Upper lobe of right lung (tissue), 1 donor: ENCODE measurements around the gene NEGR1. TPM values are rescaled to one million over a fixed set of nuclear protein-coding genes. Genes with fewer than 3 reads are reported as not detected.

Experiments
- ATAC-seq: fragments of 200-7000 bp; cut with Tn5 transposase; one replicate; pipeline ENCODE4 v1.9.1; 2020; ENCODE audit warnings: mild to moderate bottlenecking, moderate library complexity
- DNase-seq: peaks from one replicate; pipeline ENCODE4 v3.0.0-alpha.2; 2020
- H3K27ac ChIP-seq: fragments of 200-600 bp; one replicate; pipeline ENCODE4 v1.8.0; 2022
- H3K27me3 ChIP-seq: fragments of 200-600 bp; one replicate; pipeline ENCODE4 v1.8.0; 2022; ENCODE audit warnings: mild to moderate bottlenecking
- H3K36me3 ChIP-seq: fragments of 200-600 bp; one replicate; pipeline ENCODE4 v1.8.0; 2022
- H3K4me1 ChIP-seq: fragments of 200-600 bp; one replicate; pipeline ENCODE4 v1.8.0; 2022
- H3K4me3 ChIP-seq: fragments of 200-600 bp; one replicate; pipeline ENCODE4 v1.8.0; 2022; ENCODE audit warnings: mild to moderate bottlenecking
- H3K9me3 ChIP-seq: fragments of 200-600 bp; one replicate; pipeline ENCODE4 v1.8.0; 2022
- intact Hi-C: fragments of 100-400 bp; cut with DNase I; formaldehyde crosslinking; loops from one replicate; pipeline ENCODE4 v1.11.0; 2022
- total RNA-seq: library from RNA; stranded (reverse); fragmentation: NEBNext Ultra II Directional; extraction: Animal tissue kit (Norgen Biotek cat#: 25700); gene quantifications from one replicate; pipeline ENCODE4 v1.2.1, GENCODE V29; 2021
- TF ChIP-seq, protein P1 (sequence below): fragments of 200-600 bp; IDR thresholded peaks from one replicate; pipeline ENCODE4 v1.8.0; 2022; ENCODE audit warnings: antibody characterized with exemption
- donor health status: DM: no; HTN: yes; CAD: no; lungs with severe emphysema.

NEGR1 gene
- total RNA-seq, 1 donor from 2014 or later: 21.4 TPM

DNA sequence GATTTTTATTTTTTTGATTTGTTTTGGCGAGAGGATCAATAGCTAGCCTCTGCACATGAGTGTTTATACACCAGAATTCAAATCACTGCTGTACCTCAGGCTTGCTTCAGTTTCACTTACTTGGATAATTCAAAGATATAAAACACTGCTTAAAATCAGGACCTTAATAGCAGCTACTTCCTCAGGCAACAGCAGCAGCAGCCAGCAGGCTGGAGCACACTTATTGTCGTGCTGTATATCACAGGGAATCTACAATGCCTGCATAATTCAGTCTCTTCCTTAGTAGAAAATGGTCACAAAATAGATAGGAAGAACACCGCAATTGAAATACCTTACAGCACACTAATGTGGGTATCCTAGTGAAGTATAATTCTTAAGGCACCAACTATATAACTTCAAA, 497.3 kb downstream of the NEGR1 start:
- Histone ChIP-seq H3K27ac (no peak overlapping the region), H3K27me3 (no peaks in the 10 kb centered on the region), H3K9me3 (no peaks in the 10 kb centered on the region), H3K4me3 (no peak overlapping the region), H3K4me1 (no peaks in the 10 kb centered on the region), H3K36me3 (no peaks in the 10 kb centered on the region)
- no peak for ATAC-seq
- TF ChIP-seq, protein P1, sequence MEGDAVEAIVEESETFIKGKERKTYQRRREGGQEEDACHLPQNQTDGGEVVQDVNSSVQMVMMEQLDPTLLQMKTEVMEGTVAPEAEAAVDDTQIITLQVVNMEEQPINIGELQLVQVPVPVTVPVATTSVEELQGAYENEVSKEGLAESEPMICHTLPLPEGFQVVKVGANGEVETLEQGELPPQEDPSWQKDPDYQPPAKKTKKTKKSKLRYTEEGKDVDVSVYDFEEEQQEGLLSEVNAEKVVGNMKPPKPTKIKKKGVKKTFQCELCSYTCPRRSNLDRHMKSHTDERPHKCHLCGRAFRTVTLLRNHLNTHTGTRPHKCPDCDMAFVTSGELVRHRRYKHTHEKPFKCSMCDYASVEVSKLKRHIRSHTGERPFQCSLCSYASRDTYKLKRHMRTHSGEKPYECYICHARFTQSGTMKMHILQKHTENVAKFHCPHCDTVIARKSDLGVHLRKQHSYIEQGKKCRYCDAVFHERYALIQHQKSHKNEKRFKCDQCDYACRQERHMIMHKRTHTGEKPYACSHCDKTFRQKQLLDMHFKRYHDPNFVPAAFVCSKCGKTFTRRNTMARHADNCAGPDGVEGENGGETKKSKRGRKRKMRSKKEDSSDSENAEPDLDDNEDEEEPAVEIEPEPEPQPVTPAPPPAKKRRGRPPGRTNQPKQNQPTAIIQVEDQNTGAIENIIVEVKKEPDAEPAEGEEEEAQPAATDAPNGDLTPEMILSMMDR: no peak
- no peak for DNase-seq
- intact Hi-C loops: no loop called here

DNA sequence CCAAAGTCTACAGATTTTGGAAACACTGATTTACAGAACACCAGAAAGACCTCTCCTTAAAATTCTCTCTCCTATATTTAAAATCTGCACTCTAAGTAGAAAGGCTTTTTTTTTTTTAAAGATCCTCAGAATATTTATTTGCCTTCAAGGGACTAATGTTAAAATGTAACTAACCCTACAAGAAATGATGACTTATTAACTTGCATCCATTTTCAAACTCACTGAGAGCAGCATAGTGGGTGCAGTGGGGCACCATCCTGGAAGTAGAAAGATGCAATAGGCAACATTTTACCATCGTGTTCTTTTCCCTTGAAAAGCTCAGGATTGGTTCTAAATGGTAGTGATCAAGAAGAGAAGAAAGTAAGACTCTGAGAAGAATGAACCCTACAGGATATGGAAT, 498.1 kb downstream of the NEGR1 start:
- intact Hi-C loops: no loop called here
- Histone ChIP-seq H3K36me3 (no peaks in the 10 kb centered on the region), H3K27ac (no peak overlapping the region), H3K4me3 (no peak overlapping the region), H3K27me3 (no peaks in the 10 kb centered on the region), H3K4me1 (no peaks in the 10 kb centered on the region), H3K9me3 (no peaks in the 10 kb centered on the region)
- no peak for DNase-seq
- TF ChIP-seq, protein P1: no peak
- no peak for ATAC-seq

DNA sequence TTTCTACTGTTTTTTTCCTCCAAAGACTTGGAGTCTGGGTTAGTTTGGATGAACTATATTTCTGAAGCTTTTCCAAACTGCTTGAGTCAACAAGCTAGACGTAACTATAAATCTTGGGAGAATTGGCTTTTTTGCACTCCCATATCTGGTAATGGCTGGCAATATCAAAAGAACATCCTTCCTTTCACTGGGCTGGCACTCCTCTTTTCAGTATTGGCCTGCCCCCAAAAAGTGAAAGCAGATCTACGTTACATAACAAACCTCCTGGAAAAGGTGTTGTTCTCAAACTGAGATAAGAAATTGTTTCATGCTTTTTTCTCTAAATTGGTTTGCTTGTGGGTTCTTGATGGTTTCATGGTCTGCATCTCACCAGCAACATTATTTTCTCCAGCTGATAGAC, 499.3 kb downstream of the NEGR1 start:
- Histone ChIP-seq H3K36me3 (no peaks in the 10 kb centered on the region), H3K4me1 (no peaks in the 10 kb centered on the region), H3K27ac (no peak overlapping the region), H3K4me3 (no peak overlapping the region), H3K27me3 (no peaks in the 10 kb centered on the region), H3K9me3 (no peaks in the 10 kb centered on the region)
- intact Hi-C loops: no loop called here
- DNase-seq: no peak
- TF ChIP-seq, protein P1: no peak
- no peak for ATAC-seq

DNA sequence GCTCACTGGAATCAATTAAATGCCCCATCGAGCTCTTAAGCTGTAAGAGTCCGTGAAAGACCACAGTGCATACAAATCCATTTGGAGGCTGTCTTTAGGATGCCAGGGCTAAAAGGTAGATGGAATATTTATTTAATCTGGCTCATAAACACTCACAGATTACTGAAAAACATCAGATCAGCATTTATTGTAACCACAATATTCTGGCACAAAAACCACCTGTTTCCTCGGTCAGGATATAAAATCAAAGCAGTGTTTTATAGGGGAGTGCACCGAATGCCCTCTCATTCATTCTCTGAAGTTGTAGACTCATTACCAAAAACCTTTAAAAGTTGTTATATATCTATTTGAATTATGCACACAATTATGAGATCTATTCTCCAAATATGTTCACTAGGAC, 500.9 kb downstream of the NEGR1 start:
- Histone ChIP-seq H3K27ac (no peak overlapping the region), H3K27me3 (no peaks in the 10 kb centered on the region), H3K9me3 (no peaks in the 10 kb centered on the region), H3K36me3 (no peaks in the 10 kb centered on the region), H3K4me1 (no peaks in the 10 kb centered on the region), H3K4me3 (no peak overlapping the region)
- ATAC-seq (no peak), DNase-seq (no peak)
- TF ChIP-seq, protein P1: no peak
- intact Hi-C loops: no loop called here

DNA sequence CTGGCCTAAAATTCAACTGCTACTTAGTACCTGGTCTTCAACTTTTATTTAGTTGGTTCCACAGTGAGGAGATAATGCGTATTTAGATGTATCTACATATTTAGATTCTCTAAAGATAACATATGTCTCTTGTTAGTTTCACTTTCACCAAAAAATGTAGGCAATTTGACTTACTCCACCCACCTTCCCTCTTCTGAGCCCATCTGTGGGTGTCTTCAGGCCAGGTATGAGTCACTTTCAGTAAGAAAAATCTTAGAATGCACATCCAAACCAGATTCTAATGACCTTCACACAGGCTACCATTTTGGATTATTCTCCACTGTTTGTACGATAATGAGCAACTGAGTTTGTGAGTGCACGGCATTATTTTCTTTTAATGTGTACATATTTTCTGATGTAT, 501.7 kb downstream of the NEGR1 start:
- Histone ChIP-seq H3K36me3 (no peaks in the 10 kb centered on the region), H3K4me3 (no peak overlapping the region), H3K27ac (no peak overlapping the region), H3K4me1 (no peaks in the 10 kb centered on the region), H3K9me3 (no peaks in the 10 kb centered on the region), H3K27me3 (no peaks in the 10 kb centered on the region)
- no peak for DNase-seq
- TF ChIP-seq, protein P1: no peak
- ATAC-seq: no peak
- intact Hi-C loops: no loop called here

DNA sequence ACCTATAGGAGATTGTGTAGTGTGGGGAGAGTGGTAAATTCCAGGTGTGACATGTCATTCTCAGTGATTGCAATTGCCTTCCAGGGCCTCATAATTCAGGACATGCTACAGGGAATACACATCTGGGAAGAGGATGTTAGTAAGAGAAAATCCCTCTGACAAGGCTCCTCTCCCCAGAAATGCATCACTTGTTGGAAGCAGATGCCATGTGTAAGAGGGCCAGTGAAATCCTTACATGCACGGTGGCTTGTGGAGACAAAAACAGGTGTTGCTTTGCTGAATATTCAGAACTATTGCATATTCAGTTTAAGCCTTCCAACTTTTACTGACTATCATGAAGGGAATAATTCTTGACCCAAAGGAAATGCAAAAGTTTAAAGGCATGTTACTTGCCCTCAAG, 503.4 kb downstream of the NEGR1 start:
- H3K27me3 ChIP-seq: no peaks in the 10 kb centered on the region
- TF ChIP-seq, protein P1: no peak
- H3K4me3 ChIP-seq: no peak overlapping the region
- intact Hi-C loops: no loop called here
- ATAC-seq: no peak
- DNase-seq: no peak
- no peak overlapping the region for H3K27ac ChIP-seq
- no peaks in the 10 kb centered on the region for H3K36me3 ChIP-seq
- H3K9me3 ChIP-seq: no peaks in the 10 kb centered on the region
- no peaks in the 10 kb centered on the region for H3K4me1 ChIP-seq
